Measurements from ENCODE around the gene STUB1.

STUB1 gene

DNA sequence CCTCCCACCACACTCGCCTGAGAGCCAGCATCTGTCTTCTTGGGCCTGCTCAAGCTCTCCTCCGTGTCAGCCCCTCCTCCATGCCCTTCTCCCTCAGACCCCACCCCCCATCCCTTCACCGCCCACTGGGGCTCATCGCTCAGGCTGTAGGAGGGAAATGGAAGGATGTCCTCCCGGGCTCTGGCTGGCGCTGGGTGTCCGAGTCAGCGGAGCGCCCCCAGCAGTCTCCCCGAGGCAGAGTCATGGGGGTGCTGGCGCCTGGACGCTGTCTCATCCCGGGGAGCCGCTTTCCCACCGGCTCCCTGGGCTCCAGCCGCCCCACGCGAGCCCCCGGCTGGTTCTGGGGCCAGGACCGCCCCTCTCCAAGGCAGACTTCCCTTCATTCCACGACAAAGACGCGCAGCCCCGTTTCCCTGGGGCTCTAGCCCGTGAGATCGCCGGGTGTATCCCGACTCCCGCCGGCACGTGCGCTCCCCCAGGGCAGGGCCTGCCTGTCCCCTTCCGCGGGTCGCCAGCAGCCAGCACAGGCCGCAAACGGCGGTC is 40.3 kb downstream of the STUB1 start:
- in situ Hi-C loops (cut with HindIII; ENCODE audit: low sequenced_read_pairs), result no loop called here

DNA sequence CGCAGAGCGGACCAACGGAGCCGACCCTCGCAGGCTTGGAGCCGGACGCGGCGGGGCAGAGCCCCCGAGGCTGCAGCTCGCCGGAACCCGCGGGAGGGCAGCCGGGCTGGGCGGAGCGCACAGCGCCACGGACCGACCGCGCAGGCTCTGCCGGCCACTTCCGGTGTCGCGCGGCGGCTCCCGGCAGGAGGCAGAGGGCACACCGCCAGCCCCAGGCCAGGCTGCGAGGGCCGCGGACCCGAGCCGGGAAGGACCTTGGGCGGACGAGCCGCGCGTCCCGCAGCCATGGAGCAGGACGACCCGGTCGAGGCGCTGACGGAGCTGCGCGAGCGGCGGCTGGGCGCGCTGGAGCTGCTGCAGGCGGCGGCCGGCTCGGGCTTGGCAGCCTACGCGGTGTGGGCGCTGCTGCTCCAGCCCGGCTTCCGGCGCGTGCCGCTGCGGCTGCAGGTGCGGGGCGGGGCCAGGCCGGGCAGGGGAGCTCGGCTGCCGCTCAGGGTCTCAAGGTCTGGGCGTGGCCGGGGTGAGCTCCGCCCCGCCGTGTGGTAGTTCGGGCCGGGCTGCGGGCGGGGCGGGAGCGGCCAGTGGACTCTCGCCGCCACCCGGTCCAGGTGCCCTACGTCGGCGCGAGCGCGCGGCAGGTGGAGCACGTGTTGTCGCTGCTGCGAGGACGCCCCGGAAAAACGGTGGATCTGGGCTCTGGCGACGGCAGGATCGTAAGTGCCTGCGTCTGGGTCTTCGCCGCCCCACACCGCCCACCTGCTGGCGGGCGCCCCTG is 41.0 kb downstream of the STUB1 start, which contains the start of gene ANTKMT:
Gene ANTKMT, plus strand, starts transcription at position 157 of the 775 bp plus-strand sequence. Its CDS starts 129 bp downstream, at position 286.
- in situ Hi-C loops (cut with HindIII; ENCODE audit: low sequenced_read_pairs), result no loop called here

DNA sequence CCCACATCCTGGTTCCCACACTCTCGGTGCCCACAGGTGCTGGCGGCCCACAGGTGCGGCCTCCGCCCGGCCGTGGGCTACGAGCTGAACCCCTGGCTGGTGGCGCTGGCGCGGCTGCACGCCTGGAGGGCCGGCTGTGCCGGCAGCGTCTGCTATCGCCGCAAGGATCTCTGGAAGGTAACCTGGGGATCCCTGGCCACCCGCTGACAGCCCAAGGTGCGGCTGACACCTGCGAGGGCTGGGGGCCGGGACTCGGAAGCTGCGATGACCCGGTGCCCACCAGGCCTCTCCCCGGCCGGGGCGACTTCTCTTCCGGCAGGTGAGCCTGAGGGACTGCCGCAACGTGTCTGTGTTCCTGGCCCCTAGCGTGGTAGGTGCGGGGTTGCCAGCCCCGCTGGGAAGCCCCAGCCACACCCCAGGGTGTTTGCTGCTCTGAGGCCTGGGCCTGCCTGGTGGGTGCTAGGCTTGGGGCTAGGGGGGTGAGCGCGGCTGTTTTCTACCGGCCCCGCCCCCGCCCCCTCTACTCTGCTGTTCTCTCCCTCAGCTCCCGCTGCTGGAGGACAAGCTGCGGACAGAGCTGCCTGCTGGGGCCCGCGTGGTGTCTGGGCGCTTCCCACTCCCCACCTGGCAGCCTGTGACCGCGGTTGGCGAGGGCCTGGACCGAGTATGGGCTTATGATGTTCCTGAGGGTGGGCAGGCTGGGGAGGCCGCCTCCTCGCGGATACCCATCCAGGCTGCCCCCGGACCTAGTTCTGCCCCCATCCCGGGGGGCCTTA is 41.7 kb downstream of the STUB1 start:
- in situ Hi-C loops (cut with HindIII; ENCODE audit: low sequenced_read_pairs), result no loop called here

DNA sequence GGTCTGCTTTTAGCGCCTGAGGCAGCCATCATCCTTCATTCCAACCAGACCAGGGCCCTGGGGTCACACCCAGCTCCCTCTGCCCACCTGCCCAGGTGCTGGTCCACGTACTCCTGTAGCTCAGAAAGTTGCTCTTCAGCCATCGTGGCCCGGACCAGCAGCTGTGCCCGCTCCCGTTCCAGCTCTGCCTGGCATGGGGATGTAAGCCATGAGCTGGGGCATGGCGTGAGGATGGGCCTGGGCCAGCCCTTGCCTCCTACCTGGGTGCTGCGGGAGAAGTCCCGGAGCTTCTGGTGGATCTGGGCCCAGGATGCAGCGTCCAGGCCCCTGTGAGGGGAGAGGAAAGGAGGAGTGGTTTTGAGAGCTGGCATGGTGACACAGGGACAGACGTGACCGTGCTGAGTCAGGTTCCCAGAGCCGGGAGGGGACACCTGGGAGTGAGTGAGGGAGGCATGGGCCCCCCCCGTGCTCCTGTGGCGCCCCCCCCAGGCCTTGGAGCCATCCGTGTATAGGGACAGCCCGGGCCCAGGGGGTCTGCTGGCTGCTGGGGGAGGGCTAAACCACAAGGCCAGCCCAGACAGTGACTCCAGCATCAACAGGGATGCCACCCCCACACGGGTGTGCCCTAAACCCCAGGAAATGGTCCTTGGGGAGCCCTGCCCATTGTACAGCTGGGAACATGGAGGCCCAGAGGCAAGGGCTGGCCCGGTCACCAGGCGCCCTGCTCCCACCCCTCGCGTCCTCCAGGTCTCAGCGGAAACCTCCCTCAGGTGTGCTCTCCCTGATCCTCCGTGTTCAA is 42.8 kb downstream of the STUB1 start:
- in situ Hi-C loops (cut with HindIII; ENCODE audit: low sequenced_read_pairs), result no loop called here

- in situ Hi-C loops (cut with HindIII; ENCODE audit: low sequenced_read_pairs), result no loop called here
Observed at GRCh38 chr16:723695-724094, 43.5 kb downstream of the STUB1 start.

DNA sequence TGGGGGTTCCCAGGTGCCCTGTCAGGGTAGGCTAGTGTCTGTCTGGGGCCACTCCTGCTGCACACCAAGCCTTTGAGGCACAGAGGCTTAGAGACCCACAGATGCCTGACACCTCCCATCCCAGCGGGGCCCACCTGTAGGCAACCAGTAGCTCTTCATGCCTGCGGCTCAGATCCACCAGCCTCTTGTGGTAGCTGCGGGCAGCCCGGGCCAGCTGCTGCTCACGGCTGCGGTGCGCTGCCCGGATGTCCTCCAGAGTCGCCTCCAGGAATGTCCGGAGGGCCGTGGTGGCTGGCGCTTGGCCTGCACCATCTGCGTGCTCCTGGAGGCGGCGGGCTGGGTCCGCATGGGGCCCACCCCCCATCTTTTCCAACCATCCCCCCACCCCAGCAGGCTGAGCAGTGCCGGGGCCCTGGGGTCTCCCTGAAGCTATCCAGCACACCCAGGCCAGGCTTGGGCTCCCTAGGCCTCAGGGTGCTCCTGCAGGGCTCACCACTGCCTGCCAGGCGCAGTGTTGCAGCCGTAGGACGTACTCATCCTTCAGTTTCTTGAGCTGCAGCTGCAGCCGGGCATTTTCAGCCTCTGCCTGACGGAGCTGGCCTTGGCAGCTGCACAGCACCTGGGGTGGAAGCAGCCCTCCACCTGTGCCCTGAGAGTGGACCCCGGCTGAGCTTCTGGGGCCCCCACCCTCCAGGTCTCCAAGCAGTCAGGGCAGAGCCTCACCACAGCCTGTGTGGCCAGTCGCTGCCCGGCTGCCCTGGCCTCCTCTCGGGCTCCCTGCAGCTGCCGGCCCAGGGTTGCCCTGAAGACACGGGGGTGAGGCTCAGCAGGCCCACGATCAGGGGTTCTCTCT is 44.2 kb downstream of the STUB1 start:
- in situ Hi-C loops (cut with HindIII; ENCODE audit: low sequenced_read_pairs), result no loop called here

DNA sequence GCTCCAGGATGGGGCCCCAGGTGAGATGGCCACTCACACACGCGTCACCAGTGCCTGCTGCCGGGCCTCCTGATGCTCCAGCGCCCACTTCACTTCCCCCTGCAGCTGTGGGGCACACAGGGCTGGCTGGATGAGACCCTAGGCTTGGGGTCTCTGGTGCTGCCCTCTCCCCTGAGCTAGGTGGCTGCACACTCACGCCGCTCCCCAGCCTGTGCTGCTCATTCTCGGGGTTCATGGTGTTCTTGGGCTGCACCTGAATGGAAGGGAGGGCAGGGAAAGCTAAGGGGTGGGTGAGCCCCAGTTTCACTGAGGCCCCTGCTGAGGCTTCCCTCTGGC is 44.8 kb downstream of the STUB1 start:
- in situ Hi-C loops (cut with HindIII; ENCODE audit: low sequenced_read_pairs), result no loop called here

- in situ Hi-C loops (cut with HindIII; ENCODE audit: low sequenced_read_pairs), result no loop called here
Observed at GRCh38 chr16:725463-726187, 45.4 kb downstream of the STUB1 start.

- in situ Hi-C loops (cut with HindIII; ENCODE audit: low sequenced_read_pairs), result no loop called here
Observed at GRCh38 chr16:726188-726437, 45.9 kb downstream of the STUB1 start.

- in situ Hi-C loops (cut with HindIII; ENCODE audit: low sequenced_read_pairs), result no loop called here
Observed at GRCh38 chr16:726438-727290, 46.5 kb downstream of the STUB1 start, which contains the start of the genes CCDC78 and HAGHL. Gene CCDC78, minus strand, starts transcription at chr16:726443. Its CDS starts 76 bp downstream, at chr16:726367. Gene HAGHL, plus strand, starts transcription at chr16:727106. Its CDS starts 404 bp downstream, at chr16:727510.

DNA sequence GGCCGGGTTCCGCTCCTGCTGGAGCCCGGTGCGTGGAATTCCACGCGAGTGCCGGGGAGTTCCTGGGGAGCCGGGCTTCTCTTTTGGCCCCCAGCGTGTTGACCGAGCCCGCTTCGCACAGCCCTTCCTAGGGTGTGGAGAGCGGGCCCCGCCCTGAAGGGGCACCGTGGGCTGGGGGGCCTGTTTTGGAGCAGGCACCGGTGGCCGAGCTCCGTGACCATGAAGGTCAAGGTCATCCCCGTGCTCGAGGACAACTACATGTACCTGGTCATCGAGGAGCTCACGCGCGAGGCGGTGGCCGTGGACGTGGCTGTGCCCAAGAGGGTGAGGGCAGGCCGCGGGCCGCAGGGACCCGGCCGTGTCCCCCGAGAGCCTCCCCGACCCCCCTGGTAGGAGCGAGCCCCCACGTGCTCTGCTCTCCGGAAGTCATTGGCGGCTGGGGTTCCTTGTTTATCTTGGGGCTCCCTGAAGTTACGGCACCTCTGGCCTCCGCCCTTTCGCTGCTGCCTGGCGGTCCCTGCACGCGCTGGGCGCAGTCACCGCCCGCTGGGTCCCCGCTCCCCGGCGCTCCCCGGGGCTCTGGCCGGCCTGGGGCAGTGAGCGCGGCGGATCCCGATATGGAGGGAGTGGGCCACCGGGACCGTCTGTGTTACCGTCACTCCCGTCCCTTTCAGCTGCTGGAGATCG is 47.2 kb downstream of the STUB1 start:
- in situ Hi-C loops (cut with HindIII; ENCODE audit: low sequenced_read_pairs), result no loop called here

DNA sequence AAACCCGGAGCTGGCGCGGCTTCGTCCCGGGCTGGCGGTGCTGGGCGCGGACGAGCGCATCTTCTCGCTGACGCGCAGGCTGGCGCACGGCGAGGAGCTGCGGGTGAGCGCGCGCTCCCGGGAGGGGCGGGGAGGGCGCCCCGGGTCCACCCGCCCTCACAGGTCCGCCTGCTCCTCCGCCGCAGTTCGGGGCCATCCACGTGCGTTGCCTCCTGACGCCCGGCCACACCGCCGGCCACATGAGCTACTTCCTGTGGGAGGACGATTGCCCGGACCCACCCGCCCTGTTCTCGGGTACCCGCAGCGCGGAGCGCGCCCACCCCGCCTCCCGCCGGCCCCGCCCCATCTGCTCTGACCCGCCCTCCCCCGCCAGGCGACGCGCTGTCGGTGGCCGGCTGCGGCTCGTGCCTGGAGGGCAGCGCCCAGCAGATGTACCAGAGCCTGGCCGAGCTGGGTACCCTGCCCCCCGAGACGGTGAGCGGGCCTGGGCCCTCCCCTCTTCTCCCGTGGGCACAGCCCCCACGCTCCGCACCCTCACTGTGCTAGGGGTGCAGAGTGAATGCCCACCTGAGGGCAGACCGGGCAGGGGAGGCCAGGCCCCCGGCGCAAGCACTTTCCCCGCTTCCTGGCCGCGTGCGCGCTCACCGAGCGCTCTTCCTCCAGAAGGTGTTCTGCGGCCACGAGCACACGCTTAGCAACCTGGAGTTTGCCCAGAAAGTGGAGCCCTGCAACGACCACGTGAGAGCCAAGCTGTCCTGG is 48.1 kb downstream of the STUB1 start:
- in situ Hi-C loops (cut with HindIII; ENCODE audit: low sequenced_read_pairs), result no loop called here

- in situ Hi-C loops (cut with HindIII; ENCODE audit: low sequenced_read_pairs), result no loop called here
Observed at GRCh38 chr16:728890-729744, 48.9 kb downstream of the STUB1 start.

GRCh38 chr16:729768-730665 is 49.8 kb downstream of the STUB1 start:
- in situ Hi-C loops (cut with HindIII; ENCODE audit: low sequenced_read_pairs), result no loop called here

DNA sequence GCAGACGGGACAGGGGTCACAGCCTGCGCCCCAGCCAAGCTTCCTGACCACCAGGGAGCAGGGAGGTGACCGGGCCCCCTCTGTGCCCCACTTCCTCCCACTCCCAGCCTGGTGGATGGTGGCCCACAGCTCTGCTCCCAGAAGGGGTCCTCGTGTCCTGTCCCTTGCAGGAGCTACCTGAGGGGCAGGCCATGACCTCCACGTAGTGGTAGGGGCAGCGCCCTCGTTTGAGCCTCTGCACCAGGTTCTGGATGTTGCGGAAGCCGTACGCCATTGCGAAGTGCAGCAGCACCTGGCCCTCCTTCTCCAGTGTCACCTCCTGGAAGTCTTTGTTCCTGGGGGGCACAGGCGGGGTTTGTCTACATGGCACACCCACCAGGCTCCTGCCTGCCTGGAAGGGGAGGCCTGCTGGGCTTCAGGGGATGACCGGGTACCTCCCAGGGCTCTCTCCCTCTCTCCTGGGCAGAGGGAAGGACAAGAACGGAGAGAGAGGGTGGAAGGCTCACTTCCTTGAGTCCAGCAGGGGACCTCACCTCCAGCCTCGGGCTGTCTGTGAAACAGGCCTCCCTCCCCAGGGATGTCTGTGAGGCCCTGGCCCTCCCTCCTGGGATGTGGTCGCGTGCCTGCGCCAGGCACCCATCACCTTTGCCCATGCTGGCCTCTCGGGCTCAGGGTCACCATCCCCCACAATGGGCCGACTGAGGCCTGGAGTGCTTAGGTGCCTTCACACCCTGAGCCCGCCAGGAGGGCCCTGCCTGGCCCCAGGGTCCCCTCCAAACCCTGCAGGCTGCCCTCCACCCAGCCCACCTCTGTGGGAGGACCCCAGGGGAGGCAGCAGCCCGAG is 50.7 kb downstream of the STUB1 start:
- in situ Hi-C loops (cut with HindIII; ENCODE audit: low sequenced_read_pairs), result no loop called here

Measured in endothelial cell of hepatic sinusoid (primary cell).